HFF-Myc (cell line): Measurements from ENCODE around the gene SNX17.
"Not testable (repeated sequence)": the region's sequence is repeated elsewhere in the genome, so short reads cannot be mapped to it uniquely, and the experiment has no call there.

Experiments
- DNase-seq: peaks from one replicate; pipeline ENCODE4 v3.0.0-alpha.2; 2011; ENCODE audit warnings: low read depth; ENCODE audit errors: extremely low read depth
- H3K4me3 ChIP-seq: replicated peaks from 2 replicates; pipeline ENCODE4 v1.5.1; 2011; ENCODE audit warnings: low read depth, mild to moderate bottlenecking, control low read depth, low read length
- TF ChIP-seq, protein P1 (sequence below): IDR thresholded peaks from 2 replicates; pipeline ENCODE4 v1.5.1; 2012; ENCODE audit warnings: mild to moderate bottlenecking, low read depth, low read length, control low read depth; ENCODE audit errors: missing control alignments

Gene SNX17

DNA sequence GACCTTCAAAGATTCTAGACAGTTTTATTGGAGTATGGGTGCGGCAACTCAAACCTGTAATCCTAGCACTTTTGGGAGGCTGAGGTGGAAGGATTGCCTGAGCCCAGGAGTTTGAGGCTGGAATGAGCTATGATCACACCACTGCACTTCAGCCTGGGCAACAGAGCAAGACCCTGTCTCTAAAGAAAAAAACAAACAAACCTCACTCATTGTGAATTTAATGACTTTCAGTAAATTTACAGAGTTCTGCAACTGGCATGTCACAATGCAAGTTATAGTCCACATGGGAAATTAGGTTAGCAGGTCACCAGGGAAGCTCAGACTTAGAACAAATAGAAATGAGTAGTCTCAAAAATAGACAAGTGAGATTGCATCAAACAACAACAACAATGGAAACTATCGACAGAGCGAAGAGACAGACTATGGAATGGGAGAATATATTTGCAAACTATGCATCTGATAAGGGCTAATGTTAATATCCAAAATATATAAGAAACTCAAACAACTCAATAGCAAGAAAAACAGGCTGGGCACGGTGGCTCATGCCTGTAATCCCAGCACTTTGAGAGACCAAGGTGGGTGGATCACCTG, 51.3 kb downstream of the SNX17 start:
- TF ChIP-seq, protein P1, sequence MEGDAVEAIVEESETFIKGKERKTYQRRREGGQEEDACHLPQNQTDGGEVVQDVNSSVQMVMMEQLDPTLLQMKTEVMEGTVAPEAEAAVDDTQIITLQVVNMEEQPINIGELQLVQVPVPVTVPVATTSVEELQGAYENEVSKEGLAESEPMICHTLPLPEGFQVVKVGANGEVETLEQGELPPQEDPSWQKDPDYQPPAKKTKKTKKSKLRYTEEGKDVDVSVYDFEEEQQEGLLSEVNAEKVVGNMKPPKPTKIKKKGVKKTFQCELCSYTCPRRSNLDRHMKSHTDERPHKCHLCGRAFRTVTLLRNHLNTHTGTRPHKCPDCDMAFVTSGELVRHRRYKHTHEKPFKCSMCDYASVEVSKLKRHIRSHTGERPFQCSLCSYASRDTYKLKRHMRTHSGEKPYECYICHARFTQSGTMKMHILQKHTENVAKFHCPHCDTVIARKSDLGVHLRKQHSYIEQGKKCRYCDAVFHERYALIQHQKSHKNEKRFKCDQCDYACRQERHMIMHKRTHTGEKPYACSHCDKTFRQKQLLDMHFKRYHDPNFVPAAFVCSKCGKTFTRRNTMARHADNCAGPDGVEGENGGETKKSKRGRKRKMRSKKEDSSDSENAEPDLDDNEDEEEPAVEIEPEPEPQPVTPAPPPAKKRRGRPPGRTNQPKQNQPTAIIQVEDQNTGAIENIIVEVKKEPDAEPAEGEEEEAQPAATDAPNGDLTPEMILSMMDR: no peak
- H3K4me3 ChIP-seq: no peak overlapping the region
- no peak for DNase-seq

DNA sequence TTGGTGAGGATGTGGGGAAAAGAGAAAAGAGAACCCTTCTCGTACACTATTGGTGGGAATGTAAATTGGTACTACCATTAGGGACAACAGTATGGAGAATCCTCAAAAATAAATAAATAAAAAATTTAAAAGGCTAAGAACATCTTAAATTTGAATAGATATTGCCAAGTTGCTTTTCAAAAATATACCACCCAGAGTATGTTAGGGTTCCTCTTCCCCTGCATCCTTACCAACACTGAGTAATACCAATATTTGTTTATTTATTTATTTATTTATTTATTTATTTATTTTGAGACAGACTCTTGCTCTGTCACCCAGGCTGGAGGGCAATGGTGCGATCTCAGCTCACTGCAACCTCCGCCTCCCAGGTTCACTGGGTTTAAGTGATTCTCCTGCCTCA, 52.5 kb downstream of the SNX17 start:
- TF ChIP-seq, protein P1: no peak
- DNase-seq: no peak
- no peak overlapping the region for H3K4me3 ChIP-seq

GRCh38 chr2:27425039-27425438, 54.6 kb downstream of the SNX17 start:
- DNase-seq, H3K4me3 ChIP-seq: not testable (repeated sequence)
